Measurements from ENCODE around the gene LGALS4. TPM values are rescaled to one million over a fixed set of nuclear protein-coding genes. Genes with fewer than 3 reads are reported as not detected.
A peak's percentile ranks its signal among the peaks of the same experiment; 100 is the strongest.
"Not testable (repeated sequence)": the region's sequence is repeated elsewhere in the genome, so short reads cannot be mapped to it uniquely, and the experiment has no call there.

LGALS4 gene
- total and polyA plus RNA-seq, 2 experiments from 2014 or later, result 0.19 TPM; not detected in 1

GRCh38 chr19:38774181-38774950 is 38.4 kb downstream of the LGALS4 start:
- no peak overlapping the region for H3K4me3 ChIP-seq
- in situ Hi-C loops (cut with MboI), result no loop called here

GRCh38 chr19:38773469-38774177 is 39.1 kb downstream of the LGALS4 start, which contains the start of gene LGALS7:
Gene LGALS7 (minus strand): TSS chr19:38773517. CDS start chr19:38773492, 25 bp downstream.
- no peak within 1 kb of the TSS for H3K4me2 ChIP-seq (ENCODE audit: unreplicated experiment)

More at GRCh38 chr19:38774181-38774950, 38.4 kb downstream of the LGALS4 start:
- 0 out of 2 replicates have a peak, but pooled peaks cover 2% of the 10 kb centered on the region for H3K27me3 ChIP-seq (replicated peaks; ENCODE audit: insufficient read depth)
- H3K27ac ChIP-seq, result no peak overlapping the region
- H3K9me3 ChIP-seq (ENCODE audit: low read depth), result no peaks in the 10 kb centered on the region
- no peaks in the 10 kb centered on the region for H3K79me2 ChIP-seq (ENCODE audit: insufficient read depth)
- DNase-seq, result no peak
- no peak overlapping the region for H3K4me2 ChIP-seq (ENCODE audit: unreplicated experiment)
- H3K9me2 ChIP-seq (ENCODE audit: insufficient read depth), result no peaks in the 10 kb centered on the region
- TF ChIP-seq EZH2phosphoT487 (IDR thresholded peaks at IDR 0.05; ENCODE audit: insufficient read depth, low read depth) (no peak), EZH2 (IDR thresholded peaks at IDR 0.05; ENCODE audit: insufficient read depth, poor library complexity, severe bottlenecking) (no peak)
- H3K9ac ChIP-seq, result no peak overlapping the region
- no peak overlapping the region for H2AFZ ChIP-seq
- H4K20me1 ChIP-seq (ENCODE audit: insufficient read depth), result no peaks in the 10 kb centered on the region
- WGBS, 2 experiments (ENCODE audit: low coverage in 1 of 2, low lambda C conversion rate in 2 of 2, missing lambda C conversion rate in 2 of 2), result 69 to 72% methylated on average over 10 to 13 of the region's 13 CpGs
- H3K36me3 ChIP-seq (ENCODE audit: low read depth), result no peaks in the 10 kb centered on the region
- H3F3A ChIP-seq (ENCODE audit: insufficient read depth), result no peaks in the 10 kb centered on the region
- H3K4me1 ChIP-seq (ENCODE audit: insufficient read depth), result no peaks in the 10 kb centered on the region

GRCh38 chr19:38771569-38771968 is 41.2 kb downstream of the LGALS4 start:
- H3K79me2 ChIP-seq (ENCODE audit: insufficient read depth); H3F3A ChIP-seq (ENCODE audit: insufficient read depth); in situ Hi-C loops (cut with MboI); H2AFZ ChIP-seq; H3K4me3 ChIP-seq; H3K4me2 ChIP-seq (ENCODE audit: unreplicated experiment); H3K9me2 ChIP-seq (ENCODE audit: insufficient read depth); DNase-seq; H3K4me1 ChIP-seq (ENCODE audit: insufficient read depth); H3K27me3 ChIP-seq (replicated peaks; ENCODE audit: insufficient read depth); H3K9me3 ChIP-seq (ENCODE audit: low read depth); H3K36me3 ChIP-seq (ENCODE audit: low read depth); H4K20me1 ChIP-seq (ENCODE audit: insufficient read depth); H3K27ac ChIP-seq; H3K9ac ChIP-seq: not testable (repeated sequence)
- 51% methylated on average over 5 of the region's 30 CpGs; no CpG with 5 or more reads in 1 of the 2 experiments for WGBS, 2 experiments (ENCODE audit: low coverage in 1 of 2, low lambda C conversion rate in 2 of 2, missing lambda C conversion rate in 2 of 2)

More at GRCh38 chr19:38773469-38774177, 39.1 kb downstream of the LGALS4 start, which contains the start of gene LGALS7:
- no peak within 1 kb of the TSS for H2AFZ ChIP-seq
- H3K4me3 ChIP-seq, result no peak within 1 kb of the TSS
- H3K4me1 ChIP-seq (ENCODE audit: insufficient read depth), result no peaks in the 10 kb centered on the region
- no peak within 1 kb of the TSS for H3K9ac ChIP-seq
- no peak for DNase-seq
- TF ChIP-seq EZH2phosphoT487 (IDR thresholded peaks at IDR 0.05; ENCODE audit: insufficient read depth, low read depth), result no peak
- TF ChIP-seq EZH2 (IDR thresholded peaks at IDR 0.05; ENCODE audit: insufficient read depth, poor library complexity, severe bottlenecking), result no peak
- no peak within 1 kb of the TSS for H3K27ac ChIP-seq
- H4K20me1 ChIP-seq (ENCODE audit: insufficient read depth), result no peaks in the 10 kb centered on the region
- no peaks in the 10 kb centered on the region for H3K9me2 ChIP-seq (ENCODE audit: insufficient read depth)
- no peaks in the 10 kb centered on the region for H3K36me3 ChIP-seq (ENCODE audit: low read depth)
- in situ Hi-C loops (cut with MboI), result no loop called here
- H3K79me2 ChIP-seq (ENCODE audit: insufficient read depth), result no peaks in the 10 kb centered on the region
- no peaks in the 10 kb centered on the region for H3F3A ChIP-seq (ENCODE audit: insufficient read depth)
- WGBS, 2 experiments (ENCODE audit: low coverage in 1 of 2, low lambda C conversion rate in 2 of 2, missing lambda C conversion rate in 2 of 2), result 67 to 79% methylated on average over 9 to 11 of the region's 14 CpGs
- no peaks in the 10 kb centered on the region for H3K27me3 ChIP-seq (replicated peaks; ENCODE audit: insufficient read depth)
- H3K9me3 ChIP-seq (ENCODE audit: low read depth), result no peaks in the 10 kb centered on the region

GRCh38 chr19:38770949-38771275 is 41.8 kb downstream of the LGALS4 start:
- WGBS, 2 experiments (ENCODE audit: low coverage in 1 of 2, low lambda C conversion rate in 2 of 2, missing lambda C conversion rate in 2 of 2), result 33% methylated on average over 1 of the region's 22 CpGs; no CpG with 5 or more reads in 1 of the 2 experiments
- H3K9me2 ChIP-seq (ENCODE audit: insufficient read depth); H3K4me2 ChIP-seq (ENCODE audit: unreplicated experiment); in situ Hi-C loops (cut with MboI); H3K36me3 ChIP-seq (ENCODE audit: low read depth); H3K9ac ChIP-seq; H3F3A ChIP-seq (ENCODE audit: insufficient read depth); H3K27me3 ChIP-seq (replicated peaks; ENCODE audit: insufficient read depth); H3K4me1 ChIP-seq (ENCODE audit: insufficient read depth); DNase-seq; H3K79me2 ChIP-seq (ENCODE audit: insufficient read depth); H2AFZ ChIP-seq; H3K27ac ChIP-seq; H3K4me3 ChIP-seq; H4K20me1 ChIP-seq (ENCODE audit: insufficient read depth); H3K9me3 ChIP-seq (ENCODE audit: low read depth): not testable (repeated sequence)

- in situ Hi-C loops (cut with MboI), result not testable (repeated sequence)
- peak overlapping the region; percentile 35 for H3K4me2 ChIP-seq (ENCODE audit: unreplicated experiment)
Measured at GRCh38 chr19:38770228-38770948, 42.4 kb downstream of the LGALS4 start.

More at GRCh38 chr19:38770228-38770948, 42.4 kb downstream of the LGALS4 start:
- not testable (repeated sequence) for H3K4me1 ChIP-seq (ENCODE audit: insufficient read depth); DNase-seq; H3K27me3 ChIP-seq (replicated peaks; ENCODE audit: insufficient read depth); H3K27ac ChIP-seq; H3K79me2 ChIP-seq (ENCODE audit: insufficient read depth); H3K9me2 ChIP-seq (ENCODE audit: insufficient read depth); H3K36me3 ChIP-seq (ENCODE audit: low read depth); H3K9ac ChIP-seq; H3K9me3 ChIP-seq (ENCODE audit: low read depth); H3F3A ChIP-seq (ENCODE audit: insufficient read depth); H4K20me1 ChIP-seq (ENCODE audit: insufficient read depth)
- whole genome bisulfite sequencing, 2 experiments (ENCODE audit: low coverage in 1 of 2, low lambda C conversion rate in 2 of 2, missing lambda C conversion rate in 2 of 2), result 7 to 17% methylated on average over 10 to 14 of the region's 58 CpGs
- Histone ChIP-seq H3K4me3 (0 out of 2 replicates have a peak overlapping the region, but pooled peaks have one; percentile 21), H2AFZ (peak overlapping the region; percentile 92)
